PC-9 (cell line): ENCODE data around the gene RTEL1.

ENCODE experiments used
- CTCF ChIP-seq: fragments of 200-600 bp; sonication (generic); conservative IDR thresholded peaks from 2 replicates; pipeline ENCODE4 v1.6.1; 2017; ENCODE audit warnings: mixed run types, antibody characterized with exemption, mild to moderate bottlenecking, moderate library complexity
- EZH2 ChIP-seq: fragments of 200-600 bp; sonication (generic); IDR thresholded peaks from 2 replicates; pipeline ENCODE4 v1.8.0; 2017; ENCODE audit warnings: antibody characterized with exemption, low read depth

GRCh38 chr20:63633732-63634131 lies 24.4 kb upstream of the RTEL1 start:
- no peak for TF ChIP-seq CTCF
- TF ChIP-seq EZH2 = no peak
